Astrocyte of the cerebellum (primary cell): ENCODE data around the gene RAB28.

Experiments
- DNase-seq: peaks from one replicate; pipeline ENCODE4 v3.0.0-alpha.2; 2011; ENCODE audit warnings: low read depth
- H3K4me3 ChIP-seq: 2 replicates; pipeline ENCODE4 v1.5.1; 2011; ENCODE audit warnings: mild to moderate bottlenecking, low read depth, low read length, moderate library complexity
- in situ Hi-C: cut with HindIII; loops from 2 replicates; pipeline ENCODE4 v1.10.0; 2017; ENCODE audit warnings: low sequenced_read_pairs
- TF ChIP-seq, protein P1 (sequence below): IDR thresholded peaks from 2 replicates; pipeline ENCODE4 v1.5.1; 2012; ENCODE audit warnings: low read length, low read depth, moderate library complexity, mild to moderate bottlenecking; ENCODE audit errors: missing control alignments

The RAB28 gene

DNA sequence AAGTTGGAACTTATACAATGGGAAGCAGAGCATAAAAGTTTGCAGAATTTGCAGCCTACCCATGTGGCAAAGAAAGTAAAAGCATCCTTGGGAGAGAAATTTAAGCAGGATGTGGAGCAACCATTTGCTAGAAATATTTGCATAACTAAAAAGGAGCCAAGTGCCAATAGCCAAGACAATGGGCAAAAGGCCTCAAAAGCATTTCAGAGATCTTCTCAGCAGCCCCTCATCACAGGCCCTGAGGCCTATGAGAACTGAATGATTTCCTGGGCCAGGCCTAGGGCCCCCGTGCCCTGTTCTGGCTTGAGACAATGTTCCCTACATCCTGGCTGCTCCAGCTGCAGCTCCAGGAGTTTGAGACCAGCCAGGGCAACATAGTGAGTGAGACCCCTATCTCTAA is 25.3 kb upstream of the RAB28 start:
- TF ChIP-seq, protein P1, sequence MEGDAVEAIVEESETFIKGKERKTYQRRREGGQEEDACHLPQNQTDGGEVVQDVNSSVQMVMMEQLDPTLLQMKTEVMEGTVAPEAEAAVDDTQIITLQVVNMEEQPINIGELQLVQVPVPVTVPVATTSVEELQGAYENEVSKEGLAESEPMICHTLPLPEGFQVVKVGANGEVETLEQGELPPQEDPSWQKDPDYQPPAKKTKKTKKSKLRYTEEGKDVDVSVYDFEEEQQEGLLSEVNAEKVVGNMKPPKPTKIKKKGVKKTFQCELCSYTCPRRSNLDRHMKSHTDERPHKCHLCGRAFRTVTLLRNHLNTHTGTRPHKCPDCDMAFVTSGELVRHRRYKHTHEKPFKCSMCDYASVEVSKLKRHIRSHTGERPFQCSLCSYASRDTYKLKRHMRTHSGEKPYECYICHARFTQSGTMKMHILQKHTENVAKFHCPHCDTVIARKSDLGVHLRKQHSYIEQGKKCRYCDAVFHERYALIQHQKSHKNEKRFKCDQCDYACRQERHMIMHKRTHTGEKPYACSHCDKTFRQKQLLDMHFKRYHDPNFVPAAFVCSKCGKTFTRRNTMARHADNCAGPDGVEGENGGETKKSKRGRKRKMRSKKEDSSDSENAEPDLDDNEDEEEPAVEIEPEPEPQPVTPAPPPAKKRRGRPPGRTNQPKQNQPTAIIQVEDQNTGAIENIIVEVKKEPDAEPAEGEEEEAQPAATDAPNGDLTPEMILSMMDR = no peak

GRCh38 chr4:13504374-13504773 is 20.2 kb upstream of the RAB28 start:
- in situ Hi-C loops = no loop called here
- no peak overlapping the region for H3K4me3 ChIP-seq
- no peak for DNase-seq
- TF ChIP-seq, protein P1 = no peak

More for the DNA sequence above, 25.3 kb upstream of the RAB28 start:
- no peak overlapping the region for H3K4me3 ChIP-seq
- no peak for DNase-seq
- in situ Hi-C loops = no loop called here

DNA sequence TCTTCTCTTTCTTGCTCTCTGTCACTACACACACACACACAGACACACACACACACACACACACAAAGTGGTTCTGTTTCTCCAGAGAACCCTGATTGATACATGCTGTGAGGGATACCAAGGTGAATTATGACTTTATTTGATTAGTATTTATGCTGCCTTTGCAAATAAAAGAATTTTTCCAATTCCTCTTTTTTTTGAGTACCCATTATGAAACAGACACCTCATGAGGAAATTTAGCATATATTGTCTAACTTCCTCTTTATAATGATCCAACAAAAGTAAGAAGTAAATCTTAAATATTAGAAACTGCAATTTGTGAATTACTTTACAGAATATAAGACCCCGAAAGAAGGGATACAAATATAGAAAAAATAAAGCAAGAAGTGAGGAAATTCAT is 14.3 kb upstream of the RAB28 start:
- no peak for DNase-seq
- no peak overlapping the region for H3K4me3 ChIP-seq
- TF ChIP-seq, protein P1 = no peak
- in situ Hi-C loops = no loop called here

- TF ChIP-seq, protein P1 = no peak
- in situ Hi-C loops = no loop called here
These were observed 12.5 kb upstream of the RAB28 start for GRCh38 chr4:13496605-13497004.

GRCh38 chr4:13495753-13496152 is 11.6 kb upstream of the RAB28 start:
- TF ChIP-seq, protein P1 = no peak
- in situ Hi-C loops = no loop called here
- no peak for DNase-seq
- no peak overlapping the region for H3K4me3 ChIP-seq

More at GRCh38 chr4:13496605-13497004, 12.5 kb upstream of the RAB28 start:
- no peak for DNase-seq
- H3K4me3 ChIP-seq = no peak overlapping the region

DNA sequence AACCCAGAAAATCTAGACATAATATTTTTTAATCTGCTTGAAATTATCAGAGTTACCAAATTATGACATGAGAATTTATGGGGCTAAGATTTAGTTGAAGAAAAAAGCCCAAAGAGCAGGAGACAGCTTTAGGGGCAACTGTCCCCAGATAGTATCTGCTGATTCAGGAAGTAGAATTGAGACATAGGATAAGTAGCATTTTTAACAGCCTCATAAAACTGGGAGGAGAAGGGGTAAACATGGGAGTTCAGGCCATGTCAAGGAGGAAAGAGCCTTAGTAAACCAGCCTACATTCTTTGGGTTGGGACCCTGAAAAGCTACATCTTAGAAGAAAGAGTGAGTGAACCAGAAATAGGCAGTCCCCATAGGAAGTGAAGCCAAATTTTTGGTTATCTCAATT is 9.7 kb upstream of the RAB28 start:
- no peak overlapping the region for H3K4me3 ChIP-seq
- TF ChIP-seq, protein P1 = no peak
- in situ Hi-C loops = no loop called here
- DNase-seq = no peak

GRCh38 chr4:13492747-13493146 is 8.6 kb upstream of the RAB28 start:
- in situ Hi-C loops = no loop called here
- TF ChIP-seq, protein P1 = no peak

More at GRCh38 chr4:13492747-13493146, 8.6 kb upstream of the RAB28 start:
- no peak for DNase-seq
- H3K4me3 ChIP-seq = no peak overlapping the region
